Mammary epithelial cell (primary cell): ENCODE results near the gene ESPNL.

Source experiments
- EZH2 ChIP-seq: IDR thresholded peaks from 2 replicates; pipeline ENCODE4 v1.6.1; 2012; ENCODE audit warnings: low read length, inconsistent platforms, borderline replicate concordance
- TF ChIP-seq, protein P1 (sequence below), 2 donors: IDR thresholded peaks in 1 of 2; conservative IDR thresholded peaks in 1 of 2; 2 replicates each; pipeline ENCODE4 v1.5.1; 2011 to 2012; ENCODE audit warnings: inconsistent platforms in 2 of 2, low read length in 2 of 2, mild to moderate bottlenecking in 2 of 2, control low read depth in 1 of 2, low read depth in 1 of 2; ENCODE audit not compliant: insufficient read depth in 1 of 2; ENCODE audit errors: extremely low read depth in 1 of 2

DNA sequence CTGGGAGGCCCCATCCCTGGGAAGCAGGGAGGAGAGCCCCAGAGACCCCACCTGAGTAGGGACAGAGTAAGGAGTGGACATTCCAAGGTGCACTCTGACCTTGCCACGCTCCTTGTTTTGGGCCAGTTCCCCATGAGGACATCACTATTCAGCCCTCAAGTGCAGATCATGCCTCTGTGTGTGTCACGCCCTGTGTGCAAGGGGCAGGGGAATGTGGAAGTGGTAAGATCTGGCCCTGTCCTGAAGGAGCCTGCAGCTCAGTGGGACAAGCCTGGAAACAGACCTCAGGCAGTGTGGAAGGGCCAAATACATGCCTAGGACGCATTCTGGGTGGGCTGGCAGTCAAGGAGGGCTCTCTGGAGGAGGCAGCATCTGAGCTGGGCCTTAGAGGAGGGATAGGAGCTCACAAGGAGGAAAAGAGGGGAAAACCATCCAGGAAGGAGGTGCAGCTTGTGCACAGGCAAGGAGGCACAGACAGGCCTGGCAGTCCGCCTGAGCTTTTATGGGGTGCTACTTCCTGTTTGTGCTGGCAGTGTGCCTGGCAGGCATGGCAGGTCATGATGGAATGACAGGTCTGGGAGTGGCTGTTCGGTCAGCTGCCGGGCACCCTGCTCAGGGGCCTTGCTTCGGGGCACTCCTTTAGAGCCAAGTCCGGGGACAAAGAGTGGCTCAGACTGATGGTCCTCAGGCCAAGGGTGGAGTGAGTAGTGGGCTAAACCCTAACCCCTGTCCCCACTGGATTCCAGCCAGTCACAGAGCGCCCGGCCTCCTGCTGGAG is 41.6 kb downstream of the ESPNL start:
- no peak for TF ChIP-seq EZH2
- TF ChIP-seq, protein P1, sequence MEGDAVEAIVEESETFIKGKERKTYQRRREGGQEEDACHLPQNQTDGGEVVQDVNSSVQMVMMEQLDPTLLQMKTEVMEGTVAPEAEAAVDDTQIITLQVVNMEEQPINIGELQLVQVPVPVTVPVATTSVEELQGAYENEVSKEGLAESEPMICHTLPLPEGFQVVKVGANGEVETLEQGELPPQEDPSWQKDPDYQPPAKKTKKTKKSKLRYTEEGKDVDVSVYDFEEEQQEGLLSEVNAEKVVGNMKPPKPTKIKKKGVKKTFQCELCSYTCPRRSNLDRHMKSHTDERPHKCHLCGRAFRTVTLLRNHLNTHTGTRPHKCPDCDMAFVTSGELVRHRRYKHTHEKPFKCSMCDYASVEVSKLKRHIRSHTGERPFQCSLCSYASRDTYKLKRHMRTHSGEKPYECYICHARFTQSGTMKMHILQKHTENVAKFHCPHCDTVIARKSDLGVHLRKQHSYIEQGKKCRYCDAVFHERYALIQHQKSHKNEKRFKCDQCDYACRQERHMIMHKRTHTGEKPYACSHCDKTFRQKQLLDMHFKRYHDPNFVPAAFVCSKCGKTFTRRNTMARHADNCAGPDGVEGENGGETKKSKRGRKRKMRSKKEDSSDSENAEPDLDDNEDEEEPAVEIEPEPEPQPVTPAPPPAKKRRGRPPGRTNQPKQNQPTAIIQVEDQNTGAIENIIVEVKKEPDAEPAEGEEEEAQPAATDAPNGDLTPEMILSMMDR (conservative IDR thresholded peaks at IDR 0.05 in 1 of 2, IDR thresholded peaks at IDR 0.05 in 1 of 2; ENCODE audit: extremely low read depth in 1 of 2, insufficient read depth in 1 of 2, low read depth in 1 of 2, low read length in 2 of 2) = no peak
